PFSK-1 (cell line): ENCODE data around the gene ATG7.

Source experiments
- FOXP2 ChIP-seq: optimal IDR thresholded peaks from 2 replicates; pipeline ENCODE3; 2011; ENCODE audit warnings: borderline replicate concordance, control low read depth, inconsistent platforms; ENCODE audit not compliant: insufficient read depth; ENCODE audit errors: extremely low read length, extremely low read depth
- POLR2AphosphoS5 ChIP-seq: IDR thresholded peaks from 2 replicates; pipeline ENCODE4 v1.6.1; 2012; ENCODE audit warnings: low read depth, mild to moderate bottlenecking, control low read depth, low read length, moderate library complexity
- SIN3A ChIP-seq: IDR thresholded peaks from 2 replicates; pipeline ENCODE4 v1.6.1; 2012; ENCODE audit warnings: mild to moderate bottlenecking, low read length, moderate library complexity, borderline replicate concordance; ENCODE audit not compliant: insufficient read depth
- TAF1 ChIP-seq: IDR thresholded peaks from 2 replicates; pipeline ENCODE4 v1.6.1; 2012; ENCODE audit warnings: low read length, control low read depth, borderline replicate concordance; ENCODE audit not compliant: insufficient read depth
- TF ChIP-seq, protein P1 (sequence below), 2 experiments: IDR thresholded peaks; 2 replicates each; pipeline versions ENCODE4 v1.6.1 to v1.8.0; 2011 to 2012; ENCODE audit warnings: low read depth in 2 of 2, low read length in 2 of 2, control low read depth in 1 of 2, inconsistent platforms in 1 of 2, mild to moderate bottlenecking in 1 of 2, moderate library complexity in 1 of 2; ENCODE audit not compliant: insufficient read depth in 1 of 2

ATG7 gene

DNA sequence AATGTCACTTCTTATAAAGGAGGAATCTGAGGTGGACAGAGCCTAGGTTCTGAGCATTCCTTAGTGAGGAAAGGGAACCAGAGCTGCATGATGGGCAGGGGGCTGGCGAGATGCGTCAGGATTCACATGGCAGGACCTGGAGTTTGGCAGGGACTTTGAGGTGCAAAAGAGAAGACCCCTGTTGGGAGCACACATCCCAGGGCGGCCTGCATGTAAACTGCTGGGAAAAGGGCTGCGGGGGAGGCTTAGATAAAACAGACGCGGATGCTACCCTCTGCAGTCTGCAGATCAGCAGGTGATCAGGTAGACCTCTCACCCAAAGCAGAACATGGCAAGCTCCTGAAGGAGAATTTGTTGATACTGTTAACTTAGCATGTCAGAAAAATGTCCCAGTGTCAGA is 203.1 kb downstream of the ATG7 start:
- TF ChIP-seq SIN3A = no peak
- TF ChIP-seq, protein P1, sequence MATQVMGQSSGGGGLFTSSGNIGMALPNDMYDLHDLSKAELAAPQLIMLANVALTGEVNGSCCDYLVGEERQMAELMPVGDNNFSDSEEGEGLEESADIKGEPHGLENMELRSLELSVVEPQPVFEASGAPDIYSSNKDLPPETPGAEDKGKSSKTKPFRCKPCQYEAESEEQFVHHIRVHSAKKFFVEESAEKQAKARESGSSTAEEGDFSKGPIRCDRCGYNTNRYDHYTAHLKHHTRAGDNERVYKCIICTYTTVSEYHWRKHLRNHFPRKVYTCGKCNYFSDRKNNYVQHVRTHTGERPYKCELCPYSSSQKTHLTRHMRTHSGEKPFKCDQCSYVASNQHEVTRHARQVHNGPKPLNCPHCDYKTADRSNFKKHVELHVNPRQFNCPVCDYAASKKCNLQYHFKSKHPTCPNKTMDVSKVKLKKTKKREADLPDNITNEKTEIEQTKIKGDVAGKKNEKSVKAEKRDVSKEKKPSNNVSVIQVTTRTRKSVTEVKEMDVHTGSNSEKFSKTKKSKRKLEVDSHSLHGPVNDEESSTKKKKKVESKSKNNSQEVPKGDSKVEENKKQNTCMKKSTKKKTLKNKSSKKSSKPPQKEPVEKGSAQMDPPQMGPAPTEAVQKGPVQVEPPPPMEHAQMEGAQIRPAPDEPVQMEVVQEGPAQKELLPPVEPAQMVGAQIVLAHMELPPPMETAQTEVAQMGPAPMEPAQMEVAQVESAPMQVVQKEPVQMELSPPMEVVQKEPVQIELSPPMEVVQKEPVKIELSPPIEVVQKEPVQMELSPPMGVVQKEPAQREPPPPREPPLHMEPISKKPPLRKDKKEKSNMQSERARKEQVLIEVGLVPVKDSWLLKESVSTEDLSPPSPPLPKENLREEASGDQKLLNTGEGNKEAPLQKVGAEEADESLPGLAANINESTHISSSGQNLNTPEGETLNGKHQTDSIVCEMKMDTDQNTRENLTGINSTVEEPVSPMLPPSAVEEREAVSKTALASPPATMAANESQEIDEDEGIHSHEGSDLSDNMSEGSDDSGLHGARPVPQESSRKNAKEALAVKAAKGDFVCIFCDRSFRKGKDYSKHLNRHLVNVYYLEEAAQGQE (IDR thresholded peaks at IDR 0.05; ENCODE audit: insufficient read depth in 1 of 2, low read depth in 2 of 2, low read length in 2 of 2) = no peak

DNA sequence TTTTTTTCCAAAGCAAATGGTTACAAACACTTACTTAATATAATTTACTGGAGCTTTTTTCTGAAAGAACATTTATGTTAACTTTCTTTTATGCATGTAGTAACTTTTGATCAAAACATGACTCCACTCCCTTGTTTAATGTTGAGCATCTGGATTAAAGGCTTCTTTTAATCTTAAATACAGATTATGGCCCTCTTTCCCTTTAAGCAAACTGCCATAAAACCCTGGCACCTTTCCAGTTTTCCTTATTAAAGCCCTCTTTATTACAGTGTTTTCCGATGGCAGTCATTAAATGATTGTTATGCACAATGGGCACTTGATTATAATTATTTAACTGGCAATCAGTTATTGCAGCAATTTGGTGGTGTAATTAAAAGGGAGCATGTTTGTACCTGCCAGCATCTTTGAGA is 204.5 kb downstream of the ATG7 start:
- TF ChIP-seq FOXP2 = no peak

DNA sequence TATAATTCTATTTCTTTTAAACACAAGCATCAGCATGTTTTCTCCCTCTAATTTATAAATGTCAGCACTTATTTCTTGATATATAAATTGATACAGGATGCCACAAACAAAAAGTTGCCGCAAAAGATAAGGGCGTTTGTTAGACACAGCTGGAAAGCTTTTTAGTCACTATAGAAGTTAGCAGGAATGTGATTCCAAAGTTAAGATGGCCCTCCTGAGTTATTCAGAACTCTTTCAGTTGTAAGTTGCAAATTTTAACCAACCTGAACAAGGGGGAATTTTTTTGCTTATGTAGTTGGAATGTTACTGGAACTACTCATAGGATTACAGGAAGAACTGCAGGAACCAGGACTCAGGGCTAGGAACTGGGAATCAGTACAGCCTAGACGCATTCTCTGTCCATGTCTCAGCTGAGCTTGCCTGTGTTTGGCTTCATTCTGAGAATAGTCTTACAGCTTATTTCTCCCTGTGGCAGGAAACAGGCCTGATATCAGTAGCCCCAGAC is 205.3 kb downstream of the ATG7 start:
- TF ChIP-seq POLR2AphosphoS5 (no peak), TAF1 (no peak)

DNA sequence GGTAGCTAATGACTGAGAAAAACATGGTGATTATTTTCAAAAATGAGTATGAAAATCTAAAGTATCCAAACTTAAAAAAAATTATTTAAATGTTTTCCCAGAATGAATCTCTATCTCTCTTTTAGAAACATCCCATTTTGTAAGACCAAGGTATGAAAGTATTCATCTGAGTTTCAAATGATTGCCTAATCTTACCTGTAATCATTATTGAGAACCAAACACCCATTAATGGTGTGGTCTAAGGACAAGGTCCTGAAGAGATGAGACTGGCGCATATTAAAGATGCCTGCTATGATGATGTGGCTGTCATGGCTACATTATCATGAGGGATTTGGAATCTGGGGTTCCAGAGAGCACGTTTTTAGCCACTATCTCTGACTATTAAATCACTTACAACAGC is 206.0 kb downstream of the ATG7 start:
- TF ChIP-seq SIN3A (no peak), POLR2AphosphoS5 (no peak), FOXP2 (no peak), TAF1 (no peak)
- TF ChIP-seq, protein P1 (IDR thresholded peaks at IDR 0.05; ENCODE audit: insufficient read depth in 1 of 2, low read depth in 2 of 2, low read length in 2 of 2) = no peak

DNA sequence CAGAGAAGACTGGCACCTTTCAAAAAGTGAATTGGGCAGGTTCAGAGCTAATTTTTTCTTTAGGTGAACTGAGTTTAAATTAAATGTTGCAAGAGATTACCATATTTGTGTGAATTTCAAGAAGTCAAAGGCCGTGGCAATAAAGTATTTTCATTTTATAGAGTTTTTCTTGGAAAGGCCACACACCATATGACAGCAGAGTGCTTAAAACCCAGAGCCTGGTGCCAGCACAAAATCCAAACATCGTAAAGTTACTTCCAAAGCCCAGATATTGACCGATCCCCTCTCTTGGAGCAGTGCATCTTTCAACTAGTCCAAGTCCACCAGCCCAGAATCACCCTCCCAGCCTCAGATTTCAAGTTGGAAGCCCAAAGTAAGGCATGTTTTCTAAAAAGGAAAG is 207.0 kb downstream of the ATG7 start:
- TF ChIP-seq, protein P1 (IDR thresholded peaks at IDR 0.05; ENCODE audit: insufficient read depth in 1 of 2, low read depth in 2 of 2, low read length in 2 of 2) = no peak
- TF ChIP-seq SIN3A (no peak), POLR2AphosphoS5 (no peak), FOXP2 (no peak), TAF1 (no peak)

DNA sequence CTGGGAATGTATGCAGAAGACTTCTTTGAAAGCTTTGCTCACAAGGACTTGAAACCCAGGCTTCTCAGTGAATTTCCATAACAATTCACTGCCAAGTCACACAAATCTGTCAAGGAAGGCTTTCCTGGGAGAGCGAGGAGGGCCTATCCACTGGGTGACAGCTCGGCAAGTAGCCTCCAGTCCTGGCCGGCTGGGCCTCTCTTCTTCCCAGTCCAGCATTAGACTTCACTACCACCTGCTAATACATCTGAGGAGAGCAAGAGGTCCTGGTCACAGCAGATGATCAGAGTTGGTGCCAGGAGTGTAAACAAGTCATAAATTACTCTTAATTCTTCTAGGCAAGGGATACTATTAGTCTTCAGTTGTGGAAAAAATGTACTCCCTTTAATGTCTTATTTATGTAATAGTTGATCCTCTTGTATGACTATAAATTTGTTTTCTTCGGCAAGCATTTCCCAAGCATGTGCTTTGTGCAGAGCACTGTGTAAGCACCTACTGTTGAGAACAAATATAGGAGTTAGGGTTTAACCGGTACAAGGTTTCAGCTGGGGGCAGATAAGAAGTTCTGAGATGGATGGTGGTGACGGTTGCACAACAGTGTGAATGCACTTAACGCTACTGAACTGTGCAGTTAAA is 208.6 kb downstream of the ATG7 start:
- no peak for TF ChIP-seq TAF1
- TF ChIP-seq, protein P1 (IDR thresholded peaks at IDR 0.05; ENCODE audit: insufficient read depth in 1 of 2, low read depth in 2 of 2, low read length in 2 of 2) = no peak
- no peak for TF ChIP-seq SIN3A
- no peak for TF ChIP-seq POLR2AphosphoS5
- TF ChIP-seq FOXP2 = no peak
